Lower leg skin (tissue), 4 donors: ENCODE data around the gene DCDC2B. TPM values are rescaled to one million over a fixed set of nuclear protein-coding genes. Genes with fewer than 3 reads are reported as not detected.

ENCODE experiments used
- DNase-seq, 2 donors: peaks; one replicate each; pipeline ENCODE4 v3.0.0-alpha.2; 2019; ENCODE audit warnings: low spot score in 2 of 2
- H3K4me3 ChIP-seq: fragments of 200-600 bp; sonication (generic); 2 replicates; pipeline ENCODE4 v1.5.1; 2017; ENCODE audit warnings: mild to moderate bottlenecking, low read depth; ENCODE audit not compliant: poor library complexity, severe bottlenecking
- CTCF ChIP-seq, 3 donors: fragments of 450-650 bp; IDR thresholded peaks; one replicate each; pipeline ENCODE4 v1.5.1; 2016; ENCODE audit warnings: antibody characterized with exemption in 3 of 3, mild to moderate bottlenecking in 3 of 3, moderate library complexity in 2 of 3
- POLR2A ChIP-seq, 2 donors: fragments of 450-650 bp; IDR thresholded peaks; one replicate each; pipeline ENCODE4 v1.6.1; 2016 to 2017; ENCODE audit warnings: antibody characterized with exemption in 2 of 2, mild to moderate bottlenecking in 1 of 2, moderate library complexity in 1 of 2
- WGBS, 2 donors: methylation state at CpG; one replicate each; pipeline ENCODE4 v1.1.5; 2018; 5-methylcytosine and 5-hydroxymethylcytosine counted together
- intact Hi-C: fragments of 100-400 bp; cut with DNase I; formaldehyde crosslinking; loops from one replicate; pipeline ENCODE4 v1.15.0; 2023; ENCODE audit warnings: low total_unique reads
- total RNA-seq, 4 donors: library from RNA; depleted of rRNA; stranded (reverse); fragments of >200 nt; gene quantifications; one replicate each; pipeline ENCODE4 v1.1.0, GENCODE V29; 2016

DCDC2B gene
- total RNA-seq, 4 donors from 2014 or later = not detected

- H3K4me3 ChIP-seq = no peak overlapping the region
- intact Hi-C loops = no loop called here
- DNase-seq = no peak
- no peak for TF ChIP-seq POLR2A (IDR thresholded peaks at IDR 0.05)
- no peak for TF ChIP-seq CTCF (IDR thresholded peaks at IDR 0.05)
- WGBS, 2 donors = 80 to 93% methylated on average over 7 to 8 of the region's 8 CpGs
Observed at GRCh38 chr1:32192220-32192948, 16.5 kb upstream of the DCDC2B start.

- no peak for TF ChIP-seq POLR2A (IDR thresholded peaks at IDR 0.05)
- TF ChIP-seq CTCF (IDR thresholded peaks at IDR 0.05) = no peak
- intact Hi-C loops = no loop called here
- no peak for DNase-seq
- no peak overlapping the region for H3K4me3 ChIP-seq
- WGBS, 2 donors = 95 to 97% methylated on average over 3 to 6 of the region's 6 CpGs
Observed at GRCh38 chr1:32194984-32195383, 13.9 kb upstream of the DCDC2B start.

GRCh38 chr1:32195531-32195930 lies 13.4 kb upstream of the DCDC2B start:
- no peak for DNase-seq
- WGBS, 2 donors = 79 to 83% methylated on average over 2 to 3 of the region's 3 CpGs
- TF ChIP-seq CTCF (IDR thresholded peaks at IDR 0.05) (no peak), POLR2A (IDR thresholded peaks at IDR 0.05) (no peak)
- no peak overlapping the region for H3K4me3 ChIP-seq
- intact Hi-C loops = no loop called here

- intact Hi-C loops = no loop called here
- TF ChIP-seq CTCF (IDR thresholded peaks at IDR 0.05) = no peak
- no peak for TF ChIP-seq POLR2A (IDR thresholded peaks at IDR 0.05)
- H3K4me3 ChIP-seq = no peak overlapping the region
- DNase-seq = no peak
Observed at GRCh38 chr1:32195972-32196823, 12.7 kb upstream of the DCDC2B start.

- H3K4me3 ChIP-seq = no peak overlapping the region
- DNase-seq = no peak
- WGBS, 2 donors = 84 to 92% methylated on average over 1 of the region's 1 CpG
- intact Hi-C loops = no loop called here
- TF ChIP-seq POLR2A (IDR thresholded peaks at IDR 0.05) = no peak
- TF ChIP-seq CTCF (IDR thresholded peaks at IDR 0.05) = no peak
Observed at GRCh38 chr1:32197074-32197473, 11.8 kb upstream of the DCDC2B start.
